Measurements from ENCODE around the gene TESMIN.
A peak's percentile ranks its signal among the peaks of the same experiment; 100 is the strongest.

Gene TESMIN

DNA sequence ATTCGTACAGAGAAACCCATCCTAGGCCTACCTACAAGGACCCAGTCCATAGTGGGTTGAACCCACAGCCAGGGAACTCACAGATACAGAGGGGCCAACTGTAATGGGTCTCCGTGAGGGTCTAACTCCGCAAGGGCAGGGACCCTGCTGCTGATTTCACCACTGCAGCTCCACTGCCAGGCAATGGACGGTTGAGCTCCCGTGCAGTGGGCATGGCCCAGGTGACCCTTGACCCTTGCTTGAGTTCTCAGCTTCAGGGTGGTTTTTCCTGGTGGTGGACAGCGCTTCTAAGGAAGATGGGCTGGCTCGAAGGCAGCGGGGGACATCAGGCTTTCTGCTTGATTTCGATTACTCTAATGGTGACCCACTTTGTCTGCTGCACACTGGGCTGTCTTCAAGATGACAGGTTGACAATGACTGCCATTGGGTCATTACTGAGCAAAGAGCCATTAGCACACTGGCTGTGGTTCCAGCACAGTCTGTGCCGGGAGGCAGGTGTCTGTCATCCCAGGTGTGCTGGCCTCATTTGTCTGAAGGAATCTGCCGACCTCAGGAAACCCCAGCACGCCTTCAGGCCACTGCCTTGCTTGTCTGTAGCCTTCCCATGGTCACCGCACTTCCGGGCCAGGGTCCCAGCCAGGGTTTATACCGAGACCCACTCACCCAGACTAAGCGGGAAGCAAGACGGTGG lies 70.6 kb downstream of the TESMIN start:
- no peak for DNase-seq

DNA sequence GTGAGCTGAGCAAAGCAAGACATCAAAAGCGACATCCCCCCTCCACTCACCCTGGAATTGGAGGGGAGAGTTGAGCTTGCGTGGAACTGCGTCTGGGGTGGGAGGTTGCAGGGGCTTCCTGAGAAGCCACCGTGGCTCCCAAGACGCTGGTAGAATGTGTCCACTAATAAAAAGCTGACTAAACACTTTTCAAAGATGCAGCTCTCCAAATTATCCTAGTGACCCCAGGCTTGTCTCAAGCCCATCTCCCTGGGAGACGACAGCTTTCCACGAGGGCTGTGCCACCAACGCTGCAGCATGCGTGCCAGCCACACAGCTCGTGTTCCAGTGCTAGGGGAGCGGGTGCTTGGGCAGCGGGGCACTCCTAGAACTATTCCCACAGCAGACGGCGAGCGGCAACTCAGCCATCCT lies 73.3 kb downstream of the TESMIN start:
- no peak for DNase-seq

DNA sequence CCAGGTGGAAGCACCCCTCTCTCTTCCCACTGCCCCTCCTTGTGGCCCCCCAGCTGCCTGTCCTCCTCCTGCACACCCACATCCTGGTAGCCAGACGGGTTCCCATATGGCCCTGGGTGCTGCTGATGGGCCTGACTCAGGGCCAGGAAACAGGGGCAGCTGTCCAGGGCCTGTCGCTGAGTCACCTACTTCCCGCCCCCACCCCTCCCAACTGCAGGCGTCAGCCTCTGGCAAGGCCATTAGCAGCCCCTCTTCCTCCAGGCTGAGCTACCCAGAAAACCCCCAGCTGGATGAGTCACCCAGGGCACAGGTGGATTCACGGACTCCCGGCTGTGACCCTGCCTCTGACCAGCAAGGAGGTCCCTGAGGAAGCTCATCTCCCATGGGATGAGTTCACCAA lies 73.9 kb downstream of the TESMIN start:
- no peak for DNase-seq

DNA sequence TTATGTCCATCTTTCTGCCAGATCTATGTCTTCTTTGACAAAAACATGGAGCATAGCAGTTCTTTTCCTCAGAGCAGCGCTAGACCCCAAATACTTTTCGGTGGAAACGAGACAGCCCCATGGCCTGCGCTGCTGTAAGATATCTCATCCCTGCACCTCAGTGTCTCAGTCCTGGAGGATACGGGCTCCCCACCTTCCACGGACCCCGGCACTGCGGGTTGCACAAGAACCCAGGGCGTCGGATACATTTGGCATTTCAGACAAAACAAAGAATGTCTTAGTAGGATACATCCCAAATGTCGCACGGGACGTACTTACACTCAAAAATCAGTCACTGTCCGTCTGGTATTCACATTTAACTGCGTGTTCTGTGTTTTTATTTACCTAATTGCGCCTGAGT lies 76.9 kb downstream of the TESMIN start:
- DNase-seq, result no peak

DNA sequence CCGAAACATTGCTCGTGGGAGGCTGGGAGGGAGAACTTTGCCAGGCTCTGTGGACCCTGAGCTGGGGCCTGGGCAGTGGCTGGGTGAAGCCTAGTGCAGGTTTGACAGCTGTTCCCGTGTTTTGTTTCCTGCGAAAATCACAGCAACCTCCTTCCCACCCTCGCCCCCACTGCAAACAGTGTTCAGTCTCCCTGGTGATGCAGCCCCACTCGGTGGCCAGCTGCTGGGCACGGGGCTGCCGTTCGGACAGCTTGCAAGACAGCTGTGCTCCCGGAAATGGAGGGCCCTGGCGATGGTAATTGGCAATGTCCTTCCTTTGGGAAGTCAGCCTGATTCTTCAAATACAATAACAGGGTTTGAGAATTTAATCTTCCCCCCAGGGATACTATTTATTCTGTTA lies 77.3 kb downstream of the TESMIN start:
- DNase-seq, result no peak

DNA sequence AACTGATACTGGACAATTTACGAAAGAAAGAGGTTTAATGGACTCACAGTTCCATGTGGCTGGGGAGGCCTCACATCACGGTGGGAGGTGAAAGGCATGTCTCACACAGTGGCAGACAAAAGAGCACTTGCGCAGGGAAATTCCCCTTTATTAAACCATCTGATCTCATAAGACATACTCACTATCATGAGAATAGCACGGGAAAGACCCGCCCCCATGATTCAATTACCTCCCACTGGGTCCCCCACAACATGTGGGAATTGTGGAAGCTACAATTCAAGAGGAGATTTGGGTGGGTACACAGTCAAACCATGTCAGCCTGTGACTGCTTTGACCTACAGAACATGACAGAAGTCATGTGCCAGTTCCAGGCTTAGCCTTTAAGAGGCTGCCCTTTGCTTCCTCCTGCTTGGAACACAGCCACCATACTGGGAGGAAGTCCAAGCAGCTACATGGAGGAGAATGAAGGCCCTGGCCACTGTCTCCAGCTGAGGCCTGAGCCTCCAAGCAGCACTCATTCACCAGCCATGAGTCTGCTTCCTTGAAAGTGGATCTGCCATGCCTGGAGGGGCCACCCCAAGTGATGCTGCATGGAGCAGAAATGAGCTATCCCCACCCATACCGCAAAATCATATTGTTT lies 77.9 kb downstream of the TESMIN start:
- no peak for DNase-seq

DNA sequence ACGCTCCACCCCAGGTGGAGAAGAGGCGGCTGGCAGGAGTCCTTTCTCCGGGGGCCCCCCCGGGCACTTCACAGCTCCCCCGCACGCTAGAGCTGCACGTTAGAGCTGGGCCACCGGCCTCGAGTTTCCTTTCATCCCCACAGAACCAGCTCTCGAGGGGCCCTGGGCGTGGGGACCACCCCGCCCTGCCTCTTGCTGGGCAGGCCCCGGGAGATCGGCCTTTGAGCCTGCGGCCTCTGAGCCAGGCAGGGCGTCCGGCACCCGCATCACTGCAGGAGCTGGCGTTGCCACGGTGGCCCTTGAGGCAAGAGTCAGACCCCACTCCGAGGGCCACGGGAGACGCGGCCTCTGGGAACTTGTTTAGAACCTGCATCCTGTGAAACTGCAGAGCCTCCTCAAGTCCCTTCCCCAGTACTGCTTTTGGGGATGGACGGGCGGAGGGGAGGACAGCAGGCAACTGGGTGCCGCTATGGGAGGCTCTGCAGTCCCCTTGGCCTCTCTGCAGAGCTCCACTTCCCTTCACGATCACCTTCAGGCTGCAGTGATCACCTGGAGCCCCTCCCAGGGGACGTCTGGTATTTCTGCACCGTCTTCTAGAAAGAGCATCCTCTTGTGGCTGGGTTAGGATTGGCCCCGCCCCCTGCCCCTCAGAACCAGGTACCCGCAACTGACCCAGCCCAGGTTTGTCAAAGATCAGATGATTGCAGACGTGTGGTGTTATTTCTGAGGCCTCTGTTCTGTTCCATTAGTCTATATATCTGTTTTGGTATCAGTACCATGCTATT lies 80.9 kb downstream of the TESMIN start:
- no peak for DNase-seq

DNA sequence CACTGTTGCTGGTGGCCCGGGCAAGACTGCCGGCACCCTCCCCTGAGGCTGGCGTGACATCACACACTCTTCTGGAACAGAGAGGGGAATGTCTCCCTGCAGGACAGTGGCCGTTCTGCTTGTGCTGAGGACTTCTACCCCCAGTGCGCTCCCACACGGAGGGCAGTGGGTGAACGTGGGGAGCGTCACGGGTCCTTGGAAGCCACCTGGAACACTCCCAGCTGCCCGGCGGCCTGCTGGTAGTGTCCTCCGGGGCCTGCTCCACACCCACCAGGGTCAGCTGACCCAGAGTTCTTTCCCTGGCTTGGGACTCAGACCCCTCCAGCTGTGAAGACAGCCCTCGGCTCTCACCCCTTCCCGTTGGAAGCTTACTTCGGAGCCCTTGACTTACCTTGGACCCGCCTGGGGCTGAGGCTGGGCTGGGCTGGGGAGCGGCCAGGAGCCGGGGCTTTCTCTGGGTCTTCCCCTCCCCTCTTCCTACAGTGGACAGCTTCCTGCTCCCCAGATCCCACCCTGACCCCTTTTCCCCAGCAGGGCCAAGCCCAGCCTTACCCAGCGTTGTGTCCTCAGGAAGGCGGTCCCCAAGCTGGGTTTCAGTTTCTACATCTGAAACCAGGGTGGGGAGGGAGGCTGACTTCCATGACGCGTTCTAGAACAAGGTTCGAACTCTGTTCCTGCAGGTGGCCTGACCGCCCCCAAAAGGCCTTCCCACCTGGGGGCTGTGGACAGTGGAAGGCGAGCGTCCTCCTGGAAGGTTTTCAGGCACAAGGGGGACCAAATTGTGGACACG lies 81.8 kb downstream of the TESMIN start:
- DNase-seq, result no peak

DNA sequence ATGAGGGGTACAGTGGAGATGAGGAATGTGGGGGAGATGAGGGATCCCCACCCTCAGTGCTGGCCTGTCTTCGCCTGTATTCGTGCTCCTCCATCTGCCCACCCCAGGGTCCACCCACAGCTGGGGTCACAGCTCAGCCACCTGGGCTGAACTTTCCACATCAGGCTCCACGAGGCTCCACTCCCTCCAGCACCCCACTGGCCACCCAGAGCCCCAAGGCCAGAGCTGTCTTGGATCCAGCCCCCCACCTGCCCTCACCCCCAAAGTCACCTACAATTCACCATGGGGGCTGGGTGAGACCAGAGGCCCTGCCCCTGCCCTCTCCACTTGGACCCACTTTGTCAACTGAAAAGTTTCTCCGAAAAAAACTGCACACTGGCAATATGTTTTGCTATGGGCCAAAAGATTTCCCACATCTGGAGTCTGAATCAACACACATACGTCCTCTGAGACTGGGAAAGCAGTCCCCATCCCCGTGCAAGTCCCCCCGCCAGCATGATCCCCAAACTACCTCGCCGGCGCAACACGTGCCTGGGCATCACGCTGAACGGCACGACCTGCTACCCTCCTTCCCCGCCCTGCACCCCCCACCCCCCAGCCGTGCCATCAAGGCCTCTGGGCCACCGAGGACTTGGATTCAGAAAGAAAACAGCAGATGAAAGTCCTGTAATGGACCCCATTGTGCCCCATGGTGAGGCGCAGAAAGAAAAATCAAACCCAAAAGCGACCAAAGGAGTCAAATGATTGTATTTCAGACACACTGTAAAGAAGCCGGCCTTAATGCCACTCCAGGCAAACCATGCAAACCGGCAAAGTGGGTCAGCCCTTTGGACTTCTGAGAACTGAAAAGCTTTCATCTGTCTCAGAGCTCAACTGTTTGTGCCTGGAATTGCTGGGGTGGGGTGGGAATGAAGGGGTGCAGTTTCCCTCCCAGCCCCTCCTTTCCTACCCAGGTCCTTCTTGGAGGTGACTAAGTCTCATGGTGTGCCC lies 83.5 kb downstream of the TESMIN start:
- no peak for DNase-seq

DNA sequence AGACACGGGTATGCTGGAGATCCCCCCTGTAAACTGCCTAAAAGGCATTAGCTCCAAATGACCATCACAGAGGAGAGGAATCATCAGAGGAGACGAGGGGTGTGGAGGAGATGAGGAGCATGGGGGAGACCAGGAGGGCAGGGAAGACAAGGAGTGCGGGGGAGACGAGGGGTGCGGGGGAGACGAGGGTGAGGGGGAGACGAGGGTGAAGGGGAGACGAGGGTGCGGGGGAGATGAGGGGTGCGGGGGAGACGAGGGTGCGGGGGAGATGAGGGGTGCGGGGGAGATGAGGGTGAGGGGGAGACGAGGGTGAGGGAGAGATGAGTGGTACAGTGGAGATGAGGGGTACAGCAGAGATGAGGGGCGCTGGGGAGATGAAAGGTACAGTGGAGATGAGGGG lies 84.5 kb downstream of the TESMIN start:
- DNase-seq, result no peak

DNA sequence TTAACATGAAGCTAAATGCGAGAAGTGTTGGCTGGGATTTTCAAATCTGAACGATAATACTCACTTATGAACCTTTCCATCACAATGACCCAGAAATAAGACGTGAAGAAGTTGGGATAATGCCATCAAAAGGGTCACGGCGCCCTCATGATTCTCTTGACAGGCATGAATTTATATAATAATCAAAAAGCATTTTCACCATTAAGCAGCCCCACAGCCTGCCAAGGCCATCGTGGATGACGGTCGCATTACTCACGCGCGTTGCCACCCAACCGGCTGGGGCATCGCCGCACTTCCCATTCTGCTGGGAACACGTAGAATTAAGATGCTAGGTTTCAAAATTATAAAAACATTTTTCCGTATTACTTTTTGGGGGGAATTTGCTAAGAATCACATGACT lies 85.9 kb downstream of the TESMIN start:
- no peak for DNase-seq

DNA sequence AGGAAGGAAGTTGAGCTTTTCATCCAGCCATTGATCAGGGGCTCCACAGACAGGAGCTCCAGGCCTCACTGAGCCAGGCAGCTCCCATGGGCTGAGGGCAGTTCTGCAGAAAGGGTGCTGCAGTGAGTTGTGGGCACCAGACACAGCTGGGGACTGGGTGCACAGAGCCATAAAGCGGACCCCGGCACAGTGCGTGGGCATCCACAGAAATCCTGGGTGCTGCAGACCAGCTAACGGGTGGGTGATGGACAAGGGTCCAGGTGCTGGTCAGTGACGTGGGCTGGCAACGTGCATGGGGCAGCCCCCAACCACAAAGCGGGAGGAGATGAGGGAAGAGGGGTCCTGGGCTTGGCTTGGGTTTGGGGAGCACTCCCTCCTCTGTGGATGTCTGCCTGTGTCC lies 86.4 kb downstream of the TESMIN start:
- DNase-seq, result no peak

DNA sequence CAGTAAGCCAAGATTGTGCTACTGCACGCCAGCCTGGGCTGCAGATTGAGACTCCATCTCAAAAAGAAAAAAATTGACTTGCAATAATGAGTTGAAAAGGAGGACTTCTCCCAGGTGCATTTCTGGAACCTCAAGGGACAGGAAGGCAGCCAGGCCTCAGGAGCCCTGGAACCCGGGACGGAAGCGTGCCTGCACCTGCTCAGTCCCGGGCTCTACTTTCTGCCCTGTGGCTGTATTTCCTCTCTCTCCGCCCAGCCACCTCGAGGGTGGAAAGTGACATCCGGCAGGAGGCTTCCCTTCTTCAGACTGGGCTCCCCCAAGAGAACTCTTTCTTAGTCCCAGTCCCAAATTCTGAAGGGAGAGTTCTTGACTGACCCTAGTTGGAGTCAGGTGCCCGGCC lies 87.2 kb downstream of the TESMIN start:
- no peak for DNase-seq

DNA sequence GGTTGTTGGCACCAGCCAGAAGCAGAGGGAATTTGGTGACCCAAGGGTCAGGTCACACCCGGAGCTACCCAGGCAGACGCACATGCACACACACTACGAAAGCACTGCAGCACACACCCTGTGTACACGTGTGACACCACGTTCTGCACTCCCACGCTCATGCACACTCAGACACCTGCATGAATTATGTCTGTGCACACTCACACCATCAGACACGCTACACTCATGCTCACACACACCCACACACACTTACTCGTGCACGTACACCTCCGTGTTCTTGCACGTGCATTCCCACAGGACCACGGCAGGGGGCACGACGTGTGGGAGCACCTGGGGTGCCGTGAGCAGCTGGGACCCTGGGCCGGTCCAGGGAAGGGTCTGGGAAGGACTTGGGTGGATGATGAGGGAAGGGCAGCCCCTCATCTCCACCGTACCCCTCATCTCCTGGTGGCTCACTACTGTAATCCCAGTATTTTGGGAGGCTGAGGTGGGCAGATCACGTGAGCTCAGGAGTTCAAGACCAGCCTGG lies 87.8 kb downstream of the TESMIN start:
- DNase-seq, result no peak

DNA sequence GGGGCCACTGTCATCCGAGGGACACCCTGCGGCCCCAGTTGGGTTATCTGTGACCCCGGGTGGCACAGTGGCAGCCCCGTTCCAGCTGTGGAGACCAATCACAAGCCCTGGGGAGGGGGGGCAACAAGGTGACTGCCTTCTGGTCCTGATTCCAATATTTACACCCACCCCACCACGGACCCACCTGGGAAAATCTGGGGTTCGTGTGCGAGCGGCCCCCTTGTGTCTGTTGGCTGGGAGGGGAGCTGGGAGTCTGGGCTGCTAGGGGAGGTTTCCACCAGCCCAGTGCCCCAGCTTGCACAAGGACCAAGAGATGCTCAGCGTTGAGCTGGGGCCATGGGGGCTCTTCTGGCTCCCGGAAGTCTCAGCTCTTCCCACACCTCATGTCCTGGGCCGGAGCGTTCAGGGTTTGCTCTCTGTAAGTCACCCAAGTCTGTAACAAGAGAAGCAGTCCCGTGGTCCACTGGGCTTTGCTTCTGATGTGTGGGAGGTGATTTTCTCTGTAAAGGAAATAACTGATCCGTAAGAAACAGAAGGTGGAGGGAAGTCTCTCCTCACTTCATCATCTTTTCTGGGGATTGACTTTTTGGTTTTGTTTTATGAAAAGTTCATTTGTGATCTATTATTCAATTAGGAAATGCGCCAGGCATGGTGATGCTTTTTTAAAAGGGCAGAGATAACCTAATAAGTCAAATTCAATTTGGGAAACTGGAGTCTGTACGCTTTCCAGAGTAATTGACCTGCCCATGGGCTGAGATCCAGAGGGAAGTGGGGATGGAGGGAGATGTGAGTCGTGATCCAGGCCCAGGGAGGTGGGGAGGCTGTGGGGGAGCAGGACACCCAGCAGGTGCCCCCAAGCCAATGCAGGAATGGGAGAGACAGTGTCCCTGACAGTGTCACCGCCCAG lies 89.4 kb downstream of the TESMIN start:
- no peak for DNase-seq

DNA sequence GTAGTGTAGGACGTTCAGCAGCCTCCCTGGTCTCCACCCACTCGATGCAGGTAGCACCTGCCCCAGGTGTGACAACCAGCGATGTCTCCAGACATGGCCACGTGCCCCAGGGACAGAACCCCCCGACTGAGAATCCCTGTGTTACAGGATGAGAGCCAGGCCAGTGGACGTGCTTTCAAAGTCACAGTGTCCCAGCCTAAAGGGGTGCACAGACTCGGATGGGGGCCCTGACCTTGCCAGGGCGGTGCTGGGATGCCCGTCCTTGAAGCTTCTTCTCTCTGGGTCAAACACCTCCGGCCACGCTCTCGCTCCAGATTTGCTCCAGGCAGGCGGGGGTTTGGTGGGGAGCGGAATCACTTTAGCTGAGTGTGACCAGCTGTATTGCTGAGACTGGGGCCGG lies 90.3 kb downstream of the TESMIN start:
- DNase-seq, result no peak

DNA sequence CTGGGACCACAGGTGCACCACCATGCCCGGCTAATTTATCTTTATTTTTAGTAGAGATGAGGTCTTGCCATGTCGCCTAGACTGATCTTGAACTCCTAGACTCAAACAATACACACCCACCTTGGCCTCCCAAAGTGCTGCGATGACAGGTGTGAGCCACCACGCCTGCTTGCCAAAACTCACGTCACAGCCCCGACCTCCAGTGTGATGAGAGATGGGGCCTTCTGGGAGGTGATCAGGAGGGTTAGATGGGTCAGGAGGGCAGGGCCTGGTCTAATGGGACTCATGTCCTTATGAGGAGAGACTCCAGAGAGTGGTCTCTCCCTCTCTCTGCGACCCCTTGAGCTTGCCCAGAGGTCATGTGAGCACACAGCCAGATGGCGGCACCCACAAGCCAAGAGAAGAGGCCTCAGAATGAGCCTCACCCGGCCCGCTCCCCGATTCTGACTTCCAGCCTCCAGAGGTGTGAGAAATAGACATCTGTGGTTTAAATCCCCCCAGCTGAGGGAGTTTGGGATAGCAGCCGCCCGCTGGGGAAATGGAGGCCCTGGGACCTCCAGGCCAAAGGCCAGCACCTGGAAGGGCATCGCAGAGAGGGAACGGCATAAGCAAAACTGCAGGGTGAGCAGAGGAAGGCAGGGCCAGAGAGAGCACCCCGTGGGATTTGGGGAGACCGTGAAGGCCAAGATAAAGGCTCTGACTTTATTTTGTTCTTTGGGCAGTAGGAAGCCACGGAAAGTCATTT lies 91.1 kb downstream of the TESMIN start:
- DNase-seq, result no peak

DNA sequence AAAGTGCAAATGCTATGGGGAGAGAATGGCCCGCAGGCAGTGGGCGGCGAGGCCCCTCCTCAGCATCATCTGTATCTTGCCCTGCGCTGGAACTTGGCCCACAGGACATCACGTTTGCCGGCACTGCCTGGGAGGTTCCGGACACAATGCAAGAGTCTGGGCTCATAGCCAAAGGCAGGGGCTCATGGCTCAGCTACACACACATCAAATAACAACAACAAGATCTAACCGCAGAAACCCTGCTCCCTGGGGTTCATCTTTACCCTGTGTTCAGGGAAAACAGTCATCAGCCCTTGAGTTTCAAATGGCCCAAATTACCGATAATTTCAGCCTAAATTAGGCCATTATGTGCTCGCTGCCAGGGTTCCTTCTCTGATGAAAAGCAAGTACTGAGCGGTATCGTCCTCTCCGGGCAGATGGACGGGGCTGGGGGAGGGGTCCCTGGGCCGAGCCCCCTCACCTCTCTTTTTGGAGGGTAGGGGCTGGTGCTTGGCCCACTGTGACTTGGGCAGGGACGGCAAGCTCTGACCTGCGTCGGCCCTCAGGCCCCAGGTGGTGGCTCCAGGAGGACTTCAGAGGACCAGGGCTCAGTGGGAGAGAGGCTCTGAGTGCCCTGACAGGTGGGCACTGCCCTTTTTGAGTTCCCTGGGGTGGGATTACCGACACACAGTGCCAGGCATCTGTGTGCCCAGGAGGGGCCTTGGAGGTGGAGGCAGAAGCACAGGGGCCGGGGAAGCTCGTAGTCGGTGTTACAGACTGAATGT lies 92.0 kb downstream of the TESMIN start:
- DNase-seq, result peak; percentile 71

DNA sequence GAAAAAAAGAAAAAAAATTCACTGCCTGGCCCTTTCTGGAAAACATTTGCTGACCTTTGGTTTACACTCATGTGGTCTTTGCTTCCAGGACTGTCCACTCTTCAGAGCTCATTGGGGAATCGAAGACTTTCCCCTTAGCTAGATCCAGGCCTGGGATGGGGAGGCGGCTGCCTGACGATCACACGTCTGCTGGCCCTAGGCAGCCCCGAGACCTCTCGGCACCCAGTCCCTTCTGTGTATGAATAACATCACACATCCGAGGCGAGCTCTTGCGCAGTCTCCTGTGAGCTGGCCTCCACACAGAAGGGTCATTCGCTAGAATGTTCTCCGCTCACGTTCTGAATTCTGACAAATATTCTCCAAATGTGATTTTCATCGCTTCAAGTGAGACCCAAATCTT lies 92.7 kb downstream of the TESMIN start:
- no peak for DNase-seq
